K562 (cell line): ENCODE results near the gene MARK3. TPM values are rescaled to one million over a fixed set of nuclear protein-coding genes. Genes with fewer than 3 reads are reported as not detected.

Source experiments
- CBX3 ChIP-seq, 2 experiments: IDR thresholded peaks; 1 replicate in 1 of 2; 2 replicates in 1 of 2; pipeline ENCODE4 v1.6.1; 2012; ENCODE audit warnings: inconsistent platforms in 2 of 2, low read length in 2 of 2, borderline replicate concordance in 1 of 2, control low read depth in 1 of 2
- CREM ChIP-seq: IDR thresholded peaks from 2 replicates; pipeline ENCODE4 v1.6.1; 2014; ENCODE audit warnings: antibody characterized with exemption, low read depth
- ELF2 ChIP-seq: fragments of 250-450 bp; sonication (Bioruptor Pico); IDR thresholded peaks from 2 replicates; pipeline ENCODE4 v1.5.0; 2021; ENCODE audit warnings: mild to moderate bottlenecking
- KDM1A ChIP-seq, 2 experiments: fragments of 450-650 bp; IDR thresholded peaks; 2 replicates each; pipeline ENCODE4 v1.6.1; 2016; ENCODE audit warnings: mild to moderate bottlenecking in 2 of 2
- MYC ChIP-seq, 2 experiments: fragments of 250-450 bp in 1 of 2; sonication (Bioruptor Pico) in 1 of 2; IDR thresholded peaks; 2 replicates each; pipeline versions ENCODE4 v1.5.1 to v1.6.1; 2012 to 2021; ENCODE audit warnings: low read depth in 2 of 2, borderline replicate concordance in 1 of 2, improper control_type of control experiment in 1 of 2, low read length in 1 of 2, mild to moderate bottlenecking in 1 of 2, moderate library complexity in 1 of 2
- POLR3A ChIP-seq: IDR thresholded peaks from 2 replicates; pipeline ENCODE4 v1.6.1; 2011; ENCODE audit warnings: borderline replicate concordance, mild to moderate bottlenecking, moderate library complexity; ENCODE audit not compliant: insufficient read length, insufficient read depth; ENCODE audit errors: extremely low read depth
- SIN3A ChIP-seq, 2 experiments: fragments of 150-350 bp in 1 of 2; IDR thresholded peaks; 2 replicates each; pipeline ENCODE4 v1.6.1; 2011 to 2016; ENCODE audit warnings: borderline replicate concordance in 2 of 2, low read depth in 2 of 2, low read length in 2 of 2, mild to moderate bottlenecking in 2 of 2, moderate library complexity in 2 of 2; ENCODE audit not compliant: control insufficient read depth in 1 of 2
- STAG1 ChIP-seq: sonication (generic); formaldehyde crosslinking; IDR thresholded peaks from 2 replicates; pipeline ENCODE4 v1.5.0; 2020; ENCODE audit warnings: missing genetic modification reagents, borderline replicate concordance
- TAF9B ChIP-seq: fragments of 450-650 bp; IDR thresholded peaks from 2 replicates; pipeline ENCODE4 v1.6.1; 2018; ENCODE audit warnings: mild to moderate bottlenecking; ENCODE audit not compliant: partially characterized antibody
- ZNF12 ChIP-seq: sonication (generic); formaldehyde crosslinking; IDR thresholded peaks from 2 replicates; pipeline ENCODE4 v1.4.0; 2020; ENCODE audit warnings: mild to moderate bottlenecking, missing genetic modification reagents
- ZNF311 ChIP-seq: fragments of 250-450 bp; sonication (Bioruptor Pico); IDR thresholded peaks from 2 replicates; pipeline ENCODE4 v1.4.0; 2020; ENCODE audit warnings: mild to moderate bottlenecking, moderate library complexity
- polyA plus RNA-seq, 8 experiments: library from polyadenylated mRNA; depleted of rRNA in 4 of 8; stranded (reverse) in 5 of 8; unstranded in 3 of 8; fragments of >200 nt; fragmentation: Nextera tagmentation in 2 of 8; fragmentation: Illumina TruSeq in 1 of 8; extraction: Ambion mirVana in 2 of 8; extraction: Trizol in 1 of 8; gene quantifications; 2 replicates each; pipeline versions ENCODE4 v1.2.1 to v1.2.3, GENCODE V29; 2011 to 2014; ENCODE audit warnings: inconsistent platforms in 1 of 8, missing spikeins in 1 of 8
- total RNA-seq, 7 experiments: library from RNA; depleted of rRNA in 6 of 7; stranded (reverse); fragments of >200 nt in 6 of 7; fragmentation: Illumina TruSeq in 2 of 7; extraction: Trizol in 2 of 7; gene quantifications; 2 replicates each; pipeline versions ENCODE4 v1.2.1 to v1.2.3, GENCODE V29; 2011 to 2021; ENCODE audit warnings: low replicate concordance in 1 of 7
- TF ChIP-seq, protein P1 (sequence below): fragments of 250-450 bp; sonication (Bioruptor Pico); IDR thresholded peaks from 2 replicates; pipeline ENCODE4 v1.8.0; 2022; ENCODE audit warnings: inconsistent platforms, mild to moderate bottlenecking, moderate library complexity, borderline replicate concordance
- TF ChIP-seq, protein P2 (sequence below), 2 experiments: fragments of 450-650 bp; IDR thresholded peaks; 2 replicates each; pipeline ENCODE4 v1.6.1; 2016
- TF ChIP-seq, protein P3 (sequence below): fragments of 250-450 bp; sonication (Bioruptor Pico); IDR thresholded peaks from 2 replicates; pipeline ENCODE4 v1.9.0; 2021; ENCODE audit warnings: mild to moderate bottlenecking, inconsistent platforms
- TF ChIP-seq, protein P4 (sequence below): sonication (generic); formaldehyde crosslinking; IDR thresholded peaks from 2 replicates; pipeline ENCODE4 v1.8.0; 2023; ENCODE audit warnings: missing genetic modification reagents, mild to moderate bottlenecking, borderline replicate concordance
- TF ChIP-seq, protein P5 (sequence below): sonication (generic); formaldehyde crosslinking; IDR thresholded peaks from 2 replicates; pipeline ENCODE4 v1.8.0; 2022; ENCODE audit warnings: mild to moderate bottlenecking, missing genetic modification reagents

The MARK3 gene
- total and polyA plus RNA-seq, 9 of the 15 experiments (the other 6 are each of a cell fraction or from before 2014, with no cell fraction given): 10.1 to 68.7 (median 56.3) TPM

DNA sequence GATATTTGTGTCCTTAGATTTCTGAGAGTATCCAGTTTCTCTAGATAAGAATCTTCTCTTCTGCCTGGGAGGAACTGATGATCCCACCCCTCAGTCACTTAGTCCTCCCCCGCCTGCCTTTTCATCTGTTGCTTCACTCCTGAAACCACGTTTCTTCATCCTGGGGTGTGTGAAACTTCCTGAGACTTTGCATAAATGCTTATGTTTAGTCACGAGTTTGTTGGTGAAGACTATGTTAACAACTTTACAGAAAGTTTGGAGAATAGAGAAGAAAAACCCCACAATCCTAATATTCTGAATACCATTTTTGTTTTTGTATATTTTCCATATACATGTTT lies 33.2 kb downstream of the MARK3 start (continued):
- no peak for TF ChIP-seq ZNF311 (CRISPR knock-in tag)
- TF ChIP-seq ELF2 (CRISPR knock-in tag): no peak
- TF ChIP-seq, protein P1, sequence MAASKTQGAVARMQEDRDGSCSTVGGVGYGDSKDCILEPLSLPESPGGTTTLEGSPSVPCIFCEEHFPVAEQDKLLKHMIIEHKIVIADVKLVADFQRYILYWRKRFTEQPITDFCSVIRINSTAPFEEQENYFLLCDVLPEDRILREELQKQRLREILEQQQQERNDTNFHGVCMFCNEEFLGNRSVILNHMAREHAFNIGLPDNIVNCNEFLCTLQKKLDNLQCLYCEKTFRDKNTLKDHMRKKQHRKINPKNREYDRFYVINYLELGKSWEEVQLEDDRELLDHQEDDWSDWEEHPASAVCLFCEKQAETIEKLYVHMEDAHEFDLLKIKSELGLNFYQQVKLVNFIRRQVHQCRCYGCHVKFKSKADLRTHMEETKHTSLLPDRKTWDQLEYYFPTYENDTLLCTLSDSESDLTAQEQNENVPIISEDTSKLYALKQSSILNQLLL (CRISPR knock-in tag): no peak
- peak; percentile 74 for TF ChIP-seq MYC (IDR thresholded peaks at IDR 0.05; ENCODE audit: low read depth, low read length)
- TF ChIP-seq MYC (CRISPR knock-in tag; IDR thresholded peaks at IDR 0.05; ENCODE audit: borderline replicate concordance, low read depth): no peak
- TF ChIP-seq KDM1A (IDR thresholded peaks at IDR 0.05): no peak
- no peak for TF ChIP-seq TAF9B
- no peak for TF ChIP-seq STAG1 (CRISPR knock-in tag)
- no peak for TF ChIP-seq SIN3A (IDR thresholded peaks at IDR 0.05; ENCODE audit: borderline replicate concordance in 2 of 2, control insufficient read depth in 1 of 2, low read depth in 2 of 2, low read length in 2 of 2)
- no peak for TF ChIP-seq CREM
- TF ChIP-seq, protein P2, sequence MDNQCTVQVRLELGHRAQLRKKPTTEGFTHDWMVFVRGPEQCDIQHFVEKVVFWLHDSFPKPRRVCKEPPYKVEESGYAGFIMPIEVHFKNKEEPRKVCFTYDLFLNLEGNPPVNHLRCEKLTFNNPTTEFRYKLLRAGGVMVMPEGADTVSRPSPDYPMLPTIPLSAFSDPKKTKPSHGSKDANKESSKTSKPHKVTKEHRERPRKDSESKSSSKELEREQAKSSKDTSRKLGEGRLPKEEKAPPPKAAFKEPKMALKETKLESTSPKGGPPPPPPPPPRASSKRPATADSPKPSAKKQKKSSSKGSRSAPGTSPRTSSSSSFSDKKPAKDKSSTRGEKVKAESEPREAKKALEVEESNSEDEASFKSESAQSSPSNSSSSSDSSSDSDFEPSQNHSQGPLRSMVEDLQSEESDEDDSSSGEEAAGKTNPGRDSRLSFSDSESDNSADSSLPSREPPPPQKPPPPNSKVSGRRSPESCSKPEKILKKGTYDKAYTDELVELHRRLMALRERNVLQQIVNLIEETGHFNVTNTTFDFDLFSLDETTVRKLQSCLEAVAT (IDR thresholded peaks at IDR 0.05): no peak
- TF ChIP-seq, protein P3, sequence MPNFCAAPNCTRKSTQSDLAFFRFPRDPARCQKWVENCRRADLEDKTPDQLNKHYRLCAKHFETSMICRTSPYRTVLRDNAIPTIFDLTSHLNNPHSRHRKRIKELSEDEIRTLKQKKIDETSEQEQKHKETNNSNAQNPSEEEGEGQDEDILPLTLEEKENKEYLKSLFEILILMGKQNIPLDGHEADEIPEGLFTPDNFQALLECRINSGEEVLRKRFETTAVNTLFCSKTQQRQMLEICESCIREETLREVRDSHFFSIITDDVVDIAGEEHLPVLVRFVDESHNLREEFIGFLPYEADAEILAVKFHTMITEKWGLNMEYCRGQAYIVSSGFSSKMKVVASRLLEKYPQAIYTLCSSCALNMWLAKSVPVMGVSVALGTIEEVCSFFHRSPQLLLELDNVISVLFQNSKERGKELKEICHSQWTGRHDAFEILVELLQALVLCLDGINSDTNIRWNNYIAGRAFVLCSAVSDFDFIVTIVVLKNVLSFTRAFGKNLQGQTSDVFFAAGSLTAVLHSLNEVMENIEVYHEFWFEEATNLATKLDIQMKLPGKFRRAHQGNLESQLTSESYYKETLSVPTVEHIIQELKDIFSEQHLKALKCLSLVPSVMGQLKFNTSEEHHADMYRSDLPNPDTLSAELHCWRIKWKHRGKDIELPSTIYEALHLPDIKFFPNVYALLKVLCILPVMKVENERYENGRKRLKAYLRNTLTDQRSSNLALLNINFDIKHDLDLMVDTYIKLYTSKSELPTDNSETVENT: no peak
- TF ChIP-seq POLR3A: no peak
- TF ChIP-seq, protein P4, sequence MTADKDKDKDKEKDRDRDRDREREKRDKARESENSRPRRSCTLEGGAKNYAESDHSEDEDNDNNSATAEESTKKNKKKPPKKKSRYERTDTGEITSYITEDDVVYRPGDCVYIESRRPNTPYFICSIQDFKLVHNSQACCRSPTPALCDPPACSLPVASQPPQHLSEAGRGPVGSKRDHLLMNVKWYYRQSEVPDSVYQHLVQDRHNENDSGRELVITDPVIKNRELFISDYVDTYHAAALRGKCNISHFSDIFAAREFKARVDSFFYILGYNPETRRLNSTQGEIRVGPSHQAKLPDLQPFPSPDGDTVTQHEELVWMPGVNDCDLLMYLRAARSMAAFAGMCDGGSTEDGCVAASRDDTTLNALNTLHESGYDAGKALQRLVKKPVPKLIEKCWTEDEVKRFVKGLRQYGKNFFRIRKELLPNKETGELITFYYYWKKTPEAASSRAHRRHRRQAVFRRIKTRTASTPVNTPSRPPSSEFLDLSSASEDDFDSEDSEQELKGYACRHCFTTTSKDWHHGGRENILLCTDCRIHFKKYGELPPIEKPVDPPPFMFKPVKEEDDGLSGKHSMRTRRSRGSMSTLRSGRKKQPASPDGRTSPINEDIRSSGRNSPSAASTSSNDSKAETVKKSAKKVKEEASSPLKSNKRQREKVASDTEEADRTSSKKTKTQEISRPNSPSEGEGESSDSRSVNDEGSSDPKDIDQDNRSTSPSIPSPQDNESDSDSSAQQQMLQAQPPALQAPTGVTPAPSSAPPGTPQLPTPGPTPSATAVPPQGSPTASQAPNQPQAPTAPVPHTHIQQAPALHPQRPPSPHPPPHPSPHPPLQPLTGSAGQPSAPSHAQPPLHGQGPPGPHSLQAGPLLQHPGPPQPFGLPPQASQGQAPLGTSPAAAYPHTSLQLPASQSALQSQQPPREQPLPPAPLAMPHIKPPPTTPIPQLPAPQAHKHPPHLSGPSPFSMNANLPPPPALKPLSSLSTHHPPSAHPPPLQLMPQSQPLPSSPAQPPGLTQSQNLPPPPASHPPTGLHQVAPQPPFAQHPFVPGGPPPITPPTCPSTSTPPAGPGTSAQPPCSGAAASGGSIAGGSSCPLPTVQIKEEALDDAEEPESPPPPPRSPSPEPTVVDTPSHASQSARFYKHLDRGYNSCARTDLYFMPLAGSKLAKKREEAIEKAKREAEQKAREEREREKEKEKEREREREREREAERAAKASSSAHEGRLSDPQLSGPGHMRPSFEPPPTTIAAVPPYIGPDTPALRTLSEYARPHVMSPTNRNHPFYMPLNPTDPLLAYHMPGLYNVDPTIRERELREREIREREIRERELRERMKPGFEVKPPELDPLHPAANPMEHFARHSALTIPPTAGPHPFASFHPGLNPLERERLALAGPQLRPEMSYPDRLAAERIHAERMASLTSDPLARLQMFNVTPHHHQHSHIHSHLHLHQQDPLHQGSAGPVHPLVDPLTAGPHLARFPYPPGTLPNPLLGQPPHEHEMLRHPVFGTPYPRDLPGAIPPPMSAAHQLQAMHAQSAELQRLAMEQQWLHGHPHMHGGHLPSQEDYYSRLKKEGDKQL: no peak
- TF ChIP-seq CBX3 (IDR thresholded peaks at IDR 0.05; ENCODE audit: borderline replicate concordance in 1 of 2, low read length in 2 of 2): no peak
- TF ChIP-seq ZNF12 (CRISPR knock-in tag): no peak
- TF ChIP-seq, protein P5, sequence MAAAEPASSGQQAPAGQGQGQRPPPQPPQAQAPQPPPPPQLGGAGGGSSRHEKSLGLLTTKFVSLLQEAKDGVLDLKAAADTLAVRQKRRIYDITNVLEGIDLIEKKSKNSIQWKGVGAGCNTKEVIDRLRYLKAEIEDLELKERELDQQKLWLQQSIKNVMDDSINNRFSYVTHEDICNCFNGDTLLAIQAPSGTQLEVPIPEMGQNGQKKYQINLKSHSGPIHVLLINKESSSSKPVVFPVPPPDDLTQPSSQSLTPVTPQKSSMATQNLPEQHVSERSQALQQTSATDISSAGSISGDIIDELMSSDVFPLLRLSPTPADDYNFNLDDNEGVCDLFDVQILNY (CRISPR knock-in tag): no peak
